Smooth muscle cell of the brain vasculature (primary cell): ENCODE results near the gene GPC5.
A peak's percentile ranks its signal among the peaks of the same experiment; 100 is the strongest.
"Not testable (repeated sequence)": the region's sequence is repeated elsewhere in the genome, so short reads cannot be mapped to it uniquely, and the experiment has no call there.

ENCODE experiments used
- DNase-seq: peaks from one replicate; pipeline ENCODE4 v3.0.0-alpha.2; 2012; ENCODE audit warnings: low read depth, low spot score

The GPC5 gene

DNA sequence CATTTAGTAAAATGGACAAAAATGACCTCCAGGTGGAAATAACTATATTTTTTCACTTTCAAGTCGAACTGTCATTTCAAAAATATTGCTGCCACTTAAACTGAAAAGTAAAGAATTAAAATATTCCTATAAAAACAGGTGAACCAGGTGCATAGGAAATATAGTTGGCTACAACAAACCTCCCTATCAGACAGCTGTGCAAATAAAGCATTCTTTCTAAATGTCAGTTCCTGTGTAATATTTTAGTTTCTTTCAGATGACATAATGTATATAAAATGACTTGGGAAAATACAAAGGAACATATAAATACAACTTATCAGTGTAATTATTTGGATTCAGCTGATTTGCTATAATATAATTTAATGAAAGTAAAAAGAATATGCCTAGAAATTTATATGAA lies 1424.6 kb downstream of the GPC5 start:
- DNase-seq: no peak

- DNase-seq: no peak
These were observed 1427.6 kb downstream of the GPC5 start for GRCh38 chr13:92825938-92826596.

GRCh38 chr13:92827503-92827902 lies 1429.1 kb downstream of the GPC5 start:
- DNase-seq: no peak

DNA sequence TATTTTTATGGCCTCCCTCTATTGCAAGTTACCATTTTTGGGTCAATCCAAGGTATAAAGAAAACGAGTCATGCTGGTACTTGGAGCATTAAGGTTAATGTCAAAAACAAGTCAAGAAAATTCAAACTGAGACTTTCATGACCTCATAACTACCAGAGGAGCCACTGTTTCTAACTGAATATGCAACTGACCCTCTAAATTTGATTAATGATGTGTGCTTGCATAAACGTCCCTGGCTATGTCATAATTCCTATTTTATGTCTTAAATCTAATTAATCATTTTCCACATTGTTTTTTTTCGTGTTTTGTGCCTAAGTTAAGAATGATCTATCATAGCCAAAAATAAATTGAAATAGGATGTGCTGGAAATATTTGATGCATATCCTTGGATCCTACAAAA lies 1431.5 kb downstream of the GPC5 start:
- no peak for DNase-seq

GRCh38 chr13:92830821-92831220 lies 1432.4 kb downstream of the GPC5 start:
- DNase-seq: no peak

GRCh38 chr13:92833071-92833470 lies 1434.7 kb downstream of the GPC5 start:
- no peak for DNase-seq

DNA sequence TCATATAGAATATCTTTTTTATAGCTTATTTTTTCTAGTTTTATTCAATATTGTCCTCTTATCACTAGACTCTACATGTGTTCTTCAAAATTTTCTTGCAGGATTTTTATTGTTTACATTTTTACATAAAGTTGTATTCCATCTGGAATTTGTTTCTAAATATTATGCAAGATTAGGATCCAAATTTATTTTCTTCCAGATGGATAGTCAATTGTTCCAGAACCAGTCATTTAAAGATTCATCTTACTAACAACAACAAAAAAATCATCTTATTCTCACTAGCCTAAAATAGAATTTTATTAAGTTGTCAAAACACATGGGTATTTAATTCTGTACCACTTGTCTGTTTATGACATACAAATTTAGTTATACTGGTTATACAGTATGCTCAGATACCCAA lies 1437.8 kb downstream of the GPC5 start:
- no peak for DNase-seq

DNA sequence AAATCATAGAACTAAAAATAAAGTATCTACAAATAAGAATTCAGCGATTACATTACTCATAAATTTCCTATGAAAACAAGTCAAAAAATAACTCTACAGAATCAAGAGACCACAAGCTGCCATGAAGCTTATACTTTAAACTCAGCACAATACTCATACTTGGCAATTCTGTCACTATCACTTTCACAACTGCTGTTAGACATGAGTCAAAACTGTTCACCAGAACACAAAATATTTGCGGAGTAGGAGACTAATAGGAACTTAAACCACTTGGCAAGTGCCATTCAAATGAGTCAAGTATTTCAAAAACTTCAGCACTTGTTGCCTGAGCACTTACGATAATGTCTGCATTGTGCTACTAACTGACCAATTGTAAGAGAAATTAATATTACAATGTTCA lies 1440.4 kb downstream of the GPC5 start:
- peak; percentile 39 for DNase-seq

- peak; percentile 29 for DNase-seq
These were observed 1443.7 kb downstream of the GPC5 start for GRCh38 chr13:92842145-92842544.

DNA sequence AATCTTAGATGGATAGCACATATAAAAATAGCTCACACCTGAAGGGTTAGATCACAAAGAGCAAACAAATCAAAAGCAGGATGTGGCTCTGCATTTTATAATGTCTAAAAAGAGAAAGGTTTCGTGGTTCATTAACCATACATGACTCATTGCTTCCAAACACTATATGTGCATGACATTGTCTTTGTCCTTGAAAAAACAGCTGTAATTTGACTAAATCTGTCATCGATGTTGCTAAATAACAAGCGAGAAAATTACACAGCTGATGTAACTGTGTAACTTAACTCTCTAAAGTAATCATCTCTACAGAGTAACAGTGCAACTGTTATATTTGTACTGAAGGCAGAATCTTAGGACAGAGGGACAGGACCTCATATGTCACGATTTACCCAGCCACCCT lies 1445.1 kb downstream of the GPC5 start:
- DNase-seq: no peak

DNA sequence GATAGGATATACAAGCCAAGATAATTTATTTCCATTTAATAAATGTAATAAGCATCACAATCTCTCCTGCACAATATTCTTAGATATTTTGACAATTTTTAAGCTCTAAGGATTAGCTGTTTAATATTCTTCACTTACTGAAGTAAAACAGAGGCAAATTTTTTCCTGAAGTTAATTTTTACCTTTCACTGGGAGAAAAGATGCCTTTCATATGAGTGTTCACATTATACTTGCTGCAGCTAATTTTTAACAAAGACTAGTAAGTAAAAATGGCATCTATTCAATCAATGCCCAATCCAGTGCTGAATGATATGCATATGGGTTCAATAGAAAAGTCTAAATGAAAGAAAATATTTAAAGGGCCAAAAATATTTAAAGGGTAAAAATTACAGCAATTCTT lies 1451.0 kb downstream of the GPC5 start:
- no peak for DNase-seq

DNA sequence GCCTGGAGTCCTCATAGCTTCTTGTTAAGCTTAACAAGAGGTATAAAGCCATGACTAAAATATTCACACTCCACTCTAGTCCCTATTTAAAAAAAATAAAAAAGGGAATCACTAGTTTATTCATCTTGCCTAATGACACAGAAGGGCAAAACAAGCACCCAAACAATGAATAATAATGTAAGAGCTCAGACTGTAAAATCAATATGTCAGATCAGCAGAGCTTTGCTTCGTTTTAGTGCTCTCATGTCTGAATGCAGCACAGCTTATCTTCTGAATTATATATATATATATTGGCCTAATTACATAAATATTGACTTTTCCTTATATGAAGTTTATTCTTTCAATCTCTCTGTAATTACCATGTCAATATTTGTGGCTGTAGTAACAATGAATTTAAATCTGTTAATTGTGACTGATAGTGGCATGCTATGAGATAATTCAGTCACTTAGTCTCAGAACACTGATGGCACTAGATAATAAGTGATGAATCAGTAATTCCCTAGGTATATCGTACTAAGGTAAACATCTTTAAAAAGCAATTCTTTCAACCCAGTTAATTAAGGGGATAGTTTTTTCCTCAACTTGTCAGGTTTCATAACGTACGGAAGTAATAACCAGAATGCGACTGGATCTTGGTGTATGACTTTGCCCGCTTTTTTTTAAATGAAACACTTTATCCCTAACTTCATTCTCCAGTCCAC lies 1466.3 kb downstream of the GPC5 start:
- no peak for DNase-seq

DNA sequence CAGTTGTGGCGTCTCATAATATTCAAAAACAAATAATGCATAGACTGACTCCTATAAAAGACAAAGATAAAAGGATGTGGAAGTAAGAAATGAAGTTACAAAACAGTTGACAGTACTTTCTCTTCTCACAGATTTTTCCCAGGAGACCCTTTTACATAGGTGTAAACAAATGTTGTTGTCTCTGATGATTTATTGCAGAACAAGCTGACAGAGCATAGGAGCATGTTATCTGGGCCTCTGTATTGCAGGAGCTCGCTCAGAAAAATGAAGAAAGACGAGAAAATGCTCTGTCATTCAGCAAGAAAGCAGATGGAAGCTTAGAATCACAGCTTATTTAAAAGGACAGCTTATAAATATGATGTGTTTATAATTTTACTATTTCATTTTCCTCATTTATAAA lies 1474.6 kb downstream of the GPC5 start:
- no peak for DNase-seq

DNA sequence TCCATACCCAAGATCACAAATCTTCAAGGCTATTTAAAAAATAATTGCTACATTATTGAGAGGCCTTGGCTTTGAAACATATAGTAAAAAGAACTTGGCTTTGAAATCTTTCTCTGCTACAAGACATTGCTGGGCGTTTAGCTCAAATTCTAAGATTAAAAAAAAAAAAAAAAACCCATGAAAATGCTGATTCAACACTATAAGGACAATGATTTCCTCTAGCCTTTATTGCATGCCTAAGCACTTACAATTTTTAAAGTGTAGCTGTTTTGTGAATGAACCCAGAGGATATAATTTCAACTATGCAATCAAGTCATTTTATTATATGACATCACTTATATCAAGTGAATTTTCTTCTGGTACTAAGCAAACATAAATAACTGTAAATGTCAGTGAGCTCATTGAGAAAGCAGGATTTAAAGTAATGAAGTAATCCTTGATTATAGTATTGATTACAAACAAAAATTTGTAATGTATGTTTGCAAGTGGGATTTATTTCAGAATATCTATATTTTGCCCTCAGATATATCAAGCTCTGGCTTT lies 1488.2 kb downstream of the GPC5 start:
- no peak for DNase-seq

GRCh38 chr13:92894447-92894846 lies 1496.0 kb downstream of the GPC5 start:
- no peak for DNase-seq

- no peak for DNase-seq
These were observed 1498.4 kb downstream of the GPC5 start for GRCh38 chr13:92896842-92897241.

DNA sequence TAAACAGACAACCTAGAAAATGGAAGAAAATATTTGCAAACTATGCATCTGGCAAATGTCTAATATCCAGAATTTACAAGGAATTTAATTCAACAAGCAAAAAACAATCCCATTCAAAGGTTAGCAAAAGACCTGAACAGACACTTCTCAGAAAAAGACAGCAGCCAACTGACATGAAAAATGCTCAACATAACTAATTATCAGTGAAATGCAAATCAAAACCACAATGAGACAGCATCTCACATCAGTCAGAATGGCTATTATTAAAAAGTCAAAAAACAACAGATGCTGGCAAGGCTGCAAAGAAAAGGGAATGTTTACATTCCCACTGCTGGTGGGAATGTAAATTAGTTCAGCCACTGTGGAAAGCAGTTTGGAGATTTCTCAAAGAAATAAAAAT lies 1500.5 kb downstream of the GPC5 start:
- not testable (repeated sequence) for DNase-seq

- DNase-seq: no peak
These were observed 1502.0 kb downstream of the GPC5 start for GRCh38 chr13:92900446-92900845.

GRCh38 chr13:92901739-92902138 lies 1503.3 kb downstream of the GPC5 start:
- no peak for DNase-seq

DNA sequence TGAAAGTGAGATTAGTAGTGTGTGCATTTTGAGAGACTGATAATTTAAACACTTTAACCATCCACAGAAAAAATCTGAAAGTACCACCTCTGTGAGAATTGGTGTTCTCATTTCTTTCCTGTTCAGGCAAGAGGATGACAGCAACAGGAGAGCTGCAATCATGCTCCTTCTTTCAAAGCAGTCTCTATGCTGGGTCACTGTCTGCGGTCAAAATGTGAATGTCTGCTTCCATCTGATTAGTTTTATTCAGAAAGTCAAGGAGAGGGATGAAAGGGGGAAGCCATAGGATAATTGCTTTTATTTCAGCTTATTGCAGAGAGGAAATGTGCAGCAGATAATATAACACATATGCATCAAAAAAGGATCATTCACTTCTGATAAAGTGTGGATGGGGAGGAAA lies 1514.2 kb downstream of the GPC5 start:
- DNase-seq: no peak

DNA sequence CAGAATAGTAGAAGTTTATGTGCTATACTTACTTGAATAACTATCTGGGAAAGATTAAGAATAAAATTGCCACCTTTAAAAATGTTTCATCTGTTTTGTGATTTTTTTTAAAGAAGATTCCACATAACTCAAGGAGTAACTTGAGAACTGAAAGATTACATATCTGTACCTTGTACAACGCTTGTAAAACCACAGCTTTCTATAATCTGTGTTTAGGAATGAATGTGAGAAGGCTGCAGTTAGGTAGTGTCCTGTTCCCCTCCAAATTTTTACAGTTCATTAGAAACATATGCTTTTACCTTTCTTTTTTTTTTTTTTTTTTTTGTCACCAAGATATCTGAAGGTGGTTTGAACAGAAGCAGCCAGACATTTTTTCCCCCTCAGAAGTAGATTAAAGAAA lies 1515.4 kb downstream of the GPC5 start:
- DNase-seq: no peak
